HG03135 (cell line): ENCODE data around the gene DNAJC18.

Experiments used
- ATAC-seq: cut with Tn5 transposase; IDR thresholded peaks from one replicate; pipeline ENCODE4 v1.9.1; 2021; ENCODE audit warnings: mild to moderate bottlenecking, moderate library complexity; ENCODE audit not compliant: unreplicated experiment

Gene DNAJC18

DNA sequence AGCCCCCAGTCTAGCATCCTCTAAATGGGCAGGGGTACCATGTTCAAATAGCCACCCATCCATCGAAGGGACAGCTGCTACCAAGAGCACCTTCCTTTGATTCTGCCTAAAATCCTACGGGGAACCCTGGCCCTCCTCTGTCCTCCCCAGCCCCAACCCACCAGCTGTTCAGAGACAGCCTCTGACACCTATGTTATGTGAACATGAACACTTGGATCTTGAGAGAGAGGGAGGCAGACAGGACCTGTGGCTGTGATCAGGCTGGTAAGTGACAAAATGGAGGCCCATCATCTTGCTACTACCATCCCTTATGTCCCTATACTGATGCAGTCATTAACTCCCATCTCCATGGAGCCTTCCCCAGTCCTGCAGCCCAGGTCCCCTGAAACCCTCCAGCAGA lies 64.4 kb downstream of the DNAJC18 start:
- no peak for ATAC-seq

DNA sequence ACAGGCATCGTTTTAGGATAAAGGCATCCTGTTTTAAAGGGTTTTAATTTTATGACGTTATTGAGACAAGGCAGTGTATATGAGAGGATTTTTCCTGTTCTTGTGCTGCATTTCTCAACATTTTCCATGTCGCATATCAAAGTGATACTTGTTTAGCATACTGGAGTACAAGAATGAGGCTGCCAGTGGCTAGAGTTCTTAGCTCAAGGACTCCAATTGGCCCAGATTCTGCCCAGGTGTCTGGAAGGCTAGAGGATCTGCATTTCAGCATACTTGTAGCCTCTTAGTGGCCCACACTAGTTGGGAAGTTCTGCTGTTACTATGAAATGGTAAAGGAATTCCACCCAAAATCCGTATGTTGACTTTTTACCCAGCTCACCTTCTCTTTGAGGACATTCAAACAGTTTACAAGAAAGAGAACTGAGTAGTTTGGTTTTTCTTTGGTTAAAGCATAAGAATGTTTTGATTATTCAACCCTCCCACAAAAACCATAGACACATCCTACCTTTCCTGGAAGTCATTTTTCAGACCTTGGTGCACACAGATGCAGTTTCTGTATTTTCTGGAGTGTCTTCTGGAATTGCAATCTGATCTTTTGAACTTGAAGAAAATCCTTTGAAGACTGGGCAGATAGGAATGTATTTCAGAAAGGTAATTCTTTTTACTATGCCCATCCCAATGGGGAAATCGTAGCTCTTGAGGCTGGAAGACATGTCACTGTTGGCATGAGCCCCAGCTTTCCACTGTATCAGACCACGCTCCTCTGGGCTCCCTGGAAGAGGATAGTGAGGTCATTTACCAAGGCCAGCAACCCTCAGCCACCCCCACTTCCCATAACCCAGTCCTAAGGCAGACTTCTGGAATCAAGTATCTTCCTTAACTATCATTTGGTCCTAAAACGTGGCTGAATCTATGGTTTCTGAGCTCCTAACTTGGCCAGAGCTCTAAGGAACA lies 67.6 kb downstream of the DNAJC18 start:
- no peak for ATAC-seq

DNA sequence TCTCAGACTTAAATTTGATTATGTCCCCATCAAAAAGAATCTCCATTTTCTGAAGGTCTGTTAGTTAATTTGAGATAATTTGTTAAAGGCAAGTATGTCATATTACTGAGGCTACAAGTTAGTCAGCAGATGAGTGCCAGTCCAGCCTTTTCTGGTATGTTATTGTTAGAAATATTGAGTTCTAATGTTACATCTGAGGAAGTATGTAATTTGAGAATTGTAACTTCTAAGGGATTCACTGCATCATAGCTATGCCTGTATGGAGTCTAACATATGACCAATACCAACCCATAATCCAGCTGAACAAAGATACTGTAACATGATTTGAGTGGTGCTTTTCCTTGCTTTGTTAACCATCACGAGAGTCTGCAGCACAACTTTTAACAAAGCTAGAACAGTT lies 70.1 kb downstream of the DNAJC18 start:
- ATAC-seq, result no peak

- no peak for ATAC-seq
Measured at GRCh38 chr5:139368613-139369012, 70.7 kb downstream of the DNAJC18 start.

DNA sequence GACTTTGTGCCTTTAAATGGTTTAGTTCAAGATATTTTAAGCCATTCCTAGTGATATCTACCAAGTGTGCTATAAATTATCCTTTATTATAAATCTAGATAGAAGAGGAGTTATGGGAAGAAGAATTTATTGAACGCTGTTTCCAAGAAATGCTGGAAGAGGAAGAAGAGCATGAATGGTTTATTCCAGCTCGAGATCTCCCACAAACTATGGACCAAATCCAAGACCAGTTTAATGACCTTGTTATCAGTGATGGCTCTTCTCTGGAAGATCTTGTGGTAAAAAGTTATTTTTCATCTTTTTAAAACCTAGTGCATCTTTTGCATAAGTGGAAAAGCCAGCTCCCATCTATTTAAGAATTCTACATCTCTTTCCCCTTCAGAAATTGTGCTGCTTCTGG lies 74.9 kb downstream of the DNAJC18 start:
- ATAC-seq, result no peak

GRCh38 chr5:139363937-139364336 lies 75.4 kb downstream of the DNAJC18 start:
- ATAC-seq, result no peak

DNA sequence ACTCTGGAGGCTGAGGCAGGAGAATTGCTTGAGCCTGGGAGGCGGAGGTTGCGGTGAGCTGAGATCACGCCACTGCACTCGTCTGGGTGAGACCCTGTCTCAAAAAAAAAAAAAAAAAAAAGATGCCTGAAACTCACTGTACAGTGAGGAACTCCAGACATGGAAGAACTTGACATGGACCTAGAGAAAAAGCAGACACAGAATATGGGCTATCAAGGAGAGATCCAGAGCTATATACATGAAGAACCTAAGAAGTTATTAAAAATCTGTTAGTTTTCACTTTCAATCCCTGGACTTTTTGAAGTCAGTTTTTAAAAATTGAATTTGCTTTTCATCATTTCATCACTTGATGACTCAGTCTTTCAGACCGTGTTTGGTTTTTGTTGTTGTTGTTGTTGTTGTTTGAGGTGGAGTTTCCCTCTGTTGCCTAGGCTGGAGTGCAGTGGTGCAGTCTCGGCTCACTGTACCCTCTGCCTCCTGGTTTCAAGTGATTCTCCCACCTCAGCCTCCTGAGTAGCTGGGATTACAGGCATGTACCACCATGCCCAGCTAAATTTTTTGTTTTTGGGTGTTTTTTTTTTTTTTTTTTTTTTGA lies 77.4 kb downstream of the DNAJC18 start:
- no peak for ATAC-seq

DNA sequence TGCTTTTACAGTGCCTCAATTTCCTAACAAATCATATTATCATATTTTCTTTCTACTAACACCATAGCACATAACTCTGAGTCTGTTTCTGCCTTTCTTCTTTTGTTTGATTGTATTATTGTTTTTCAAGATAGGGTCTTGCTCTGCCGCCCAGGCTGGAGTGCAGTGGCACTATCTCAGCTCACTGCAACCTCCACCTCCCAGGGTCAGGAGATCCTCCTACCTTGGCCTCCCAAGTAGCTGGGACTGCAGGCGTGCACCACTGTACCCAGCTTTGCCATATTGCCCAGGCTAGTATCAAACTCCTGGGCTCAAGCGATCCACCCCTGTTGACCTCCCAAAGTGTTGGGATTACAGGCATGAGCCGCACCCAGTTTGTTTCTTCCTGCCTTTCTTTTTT lies 78.9 kb downstream of the DNAJC18 start:
- ATAC-seq, result no peak
